GM19238 (cell line): ENCODE data around the gene TMEM218.

ENCODE experiments used
- DNase-seq: peaks from one replicate; pipeline ENCODE4 v3.0.0; 2011; ENCODE audit warnings: low spot score; ENCODE audit not compliant: insufficient read length

Gene TMEM218

DNA sequence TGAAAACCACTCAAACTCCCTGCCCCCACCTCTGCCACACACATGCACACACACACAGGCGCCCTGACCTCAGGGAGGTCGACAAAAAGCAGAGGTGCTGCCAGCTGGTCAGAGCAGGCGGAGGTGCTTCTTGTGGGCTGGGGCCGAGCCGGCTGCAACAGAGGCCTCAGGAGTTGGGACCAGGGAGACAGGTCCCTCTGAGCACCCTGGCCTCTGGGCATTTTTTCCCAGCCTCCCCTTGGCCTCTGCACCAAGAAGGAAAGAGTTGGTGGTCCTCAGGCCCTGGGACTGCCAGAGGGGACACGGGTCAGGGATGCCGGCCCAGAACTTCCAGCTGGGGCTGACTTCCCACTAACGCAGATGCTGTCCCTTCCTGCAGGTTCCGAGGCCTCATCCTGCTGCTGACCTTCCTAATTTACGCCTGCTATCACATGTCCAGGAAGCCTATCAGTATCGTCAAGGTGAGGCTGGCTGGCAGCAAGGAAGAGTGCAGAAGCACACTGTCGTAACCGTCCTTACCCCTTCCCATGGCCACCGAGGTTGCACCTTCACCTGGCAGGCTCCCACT is 35.0 kb downstream of the TMEM218 start:
- DNase-seq = no peak

DNA sequence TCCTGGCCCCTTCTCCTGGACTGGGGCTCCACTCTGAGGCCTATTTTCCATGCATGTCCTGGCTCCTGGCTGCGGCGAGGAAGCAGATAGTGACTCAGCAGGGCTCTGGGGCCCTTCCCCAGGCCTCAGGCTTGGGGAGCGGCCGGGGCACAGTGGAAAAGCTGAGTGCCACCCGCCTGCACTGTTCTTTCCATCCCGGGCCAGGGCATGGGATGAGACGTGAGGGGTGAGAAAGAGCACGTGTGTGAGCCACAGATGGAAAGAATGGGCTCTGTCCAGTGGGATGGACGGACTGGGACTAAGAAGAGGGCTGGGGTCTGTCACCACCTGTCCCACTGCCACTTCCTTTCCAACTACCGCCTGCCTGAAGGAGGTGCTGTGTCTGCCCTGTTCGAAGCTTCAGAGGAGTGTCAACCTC is 35.5 kb downstream of the TMEM218 start:
- no peak for DNase-seq

DNA sequence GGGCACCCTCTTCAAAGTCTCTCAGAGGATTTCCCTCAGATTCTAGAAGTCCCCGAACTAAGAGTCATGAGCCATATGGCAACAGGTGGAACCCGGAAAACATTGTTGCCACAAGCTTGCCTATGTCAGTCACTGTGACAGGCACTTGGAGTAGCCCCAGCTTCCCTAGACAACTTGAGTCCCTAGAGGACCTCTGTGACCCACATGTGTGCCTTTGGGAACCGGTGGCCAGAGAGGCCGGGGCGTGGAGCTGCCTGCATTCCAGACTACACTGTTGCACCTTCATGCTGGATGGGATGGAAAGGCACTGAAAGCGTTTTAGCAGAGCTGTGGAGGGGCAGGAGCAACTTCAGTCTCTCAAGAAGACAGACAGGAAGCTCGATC is 36.2 kb downstream of the TMEM218 start:
- no peak for DNase-seq

DNA sequence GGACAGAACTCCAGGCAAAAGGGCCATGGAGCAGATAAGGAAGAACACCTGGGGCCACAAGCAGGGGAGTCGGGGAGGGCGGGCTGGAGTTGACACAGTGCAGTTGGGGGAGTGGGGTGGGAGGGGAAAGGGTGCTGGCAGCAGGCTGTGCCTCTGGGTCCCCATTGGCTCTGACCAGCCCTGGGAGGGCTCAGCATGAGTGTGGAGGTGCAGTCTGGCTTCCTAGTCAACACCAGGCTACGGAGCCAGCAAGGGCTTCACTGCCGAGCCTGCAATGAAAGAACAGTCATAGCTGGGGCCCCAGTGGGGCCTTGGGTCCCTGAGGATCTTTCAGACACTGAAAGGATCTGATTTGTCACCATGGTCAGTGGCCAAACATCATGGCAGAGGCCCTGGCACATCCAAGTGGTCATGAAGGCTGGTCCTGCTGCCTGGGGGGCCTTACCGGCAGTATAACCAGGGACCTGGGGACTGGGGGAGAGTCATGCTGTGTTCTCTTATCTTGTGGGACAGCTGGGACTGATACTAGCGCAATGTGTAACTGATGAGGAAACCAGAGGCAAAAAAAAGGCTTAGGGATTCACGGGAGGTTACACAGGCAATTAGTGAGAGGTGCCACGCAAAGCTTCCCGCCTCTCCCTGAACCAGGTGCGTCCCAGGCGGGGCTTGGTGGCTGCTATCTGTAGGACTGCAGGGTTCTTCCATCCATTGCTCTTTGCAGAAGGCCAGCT is 36.8 kb downstream of the TMEM218 start:
- no peak for DNase-seq

DNA sequence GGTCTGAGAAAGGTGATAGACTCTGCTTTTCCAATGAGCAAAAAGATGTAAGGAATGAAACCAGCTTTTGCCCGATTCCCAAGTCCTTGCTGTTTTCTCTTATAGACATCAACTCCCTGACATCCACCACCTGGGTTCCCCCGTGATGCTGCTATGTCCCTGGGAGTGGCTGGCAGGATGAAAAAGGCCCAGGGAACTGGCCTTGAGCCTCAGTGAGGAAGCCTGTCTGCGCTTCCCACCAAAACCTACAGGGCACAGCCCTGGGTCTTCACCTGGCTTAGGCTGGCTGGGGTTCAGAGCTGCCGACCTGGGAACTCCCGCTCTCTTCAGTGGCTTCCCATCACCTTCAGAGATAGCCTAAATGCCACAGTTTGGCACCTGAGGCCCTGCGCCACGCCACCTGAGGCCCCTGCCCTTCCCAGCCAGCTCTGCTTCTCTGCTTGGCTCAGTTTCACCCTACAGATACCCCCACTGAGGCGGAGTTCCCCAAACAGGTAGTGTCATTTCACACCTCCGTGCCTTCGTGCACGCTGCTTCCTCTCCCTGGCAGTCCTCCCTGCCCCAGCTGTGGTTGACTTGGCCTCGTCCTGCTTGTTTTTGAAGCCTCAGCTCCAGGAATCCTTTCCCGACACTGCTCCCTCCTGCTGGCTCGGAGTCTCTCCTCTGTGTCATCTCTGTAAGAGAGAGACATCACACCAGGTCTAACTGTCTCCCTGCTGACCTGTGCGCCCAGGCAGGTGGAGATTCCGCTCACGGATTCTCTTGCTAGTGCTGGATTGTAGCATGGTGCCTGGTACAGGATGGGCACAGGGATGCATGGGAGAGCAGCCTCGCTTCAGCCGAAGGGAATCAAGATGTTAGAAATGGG is 37.6 kb downstream of the TMEM218 start:
- no peak for DNase-seq

DNA sequence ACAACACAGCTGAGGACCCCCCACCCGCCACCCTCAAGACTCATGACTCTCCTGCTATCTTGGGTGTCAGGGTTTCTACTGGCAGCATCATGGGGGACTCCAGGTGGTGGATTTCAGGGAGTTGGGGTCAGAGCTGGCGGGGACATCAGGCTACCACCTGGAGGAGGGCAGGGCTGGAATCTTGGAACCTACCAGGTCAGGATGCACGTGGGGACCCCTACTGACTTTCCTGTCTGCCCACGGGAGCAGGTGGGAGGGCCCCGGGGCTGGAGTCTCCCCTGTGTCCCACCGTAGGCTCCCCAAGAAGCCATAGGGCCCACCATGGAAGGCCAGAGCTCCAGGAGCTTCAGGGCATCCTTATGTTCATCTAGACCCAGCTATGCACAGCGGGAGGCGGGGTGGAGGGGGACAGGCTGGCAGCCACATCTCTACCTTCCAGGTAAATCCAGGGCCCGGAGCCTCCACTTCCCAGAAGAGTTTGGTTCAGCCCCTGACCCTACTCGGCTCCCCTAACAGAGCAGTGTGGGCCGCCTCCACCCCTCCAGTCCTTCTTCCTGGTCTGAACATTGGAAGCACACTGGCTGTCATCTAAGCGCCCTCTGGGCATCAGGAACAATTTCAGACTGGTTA is 38.4 kb downstream of the TMEM218 start:
- DNase-seq = no peak

DNA sequence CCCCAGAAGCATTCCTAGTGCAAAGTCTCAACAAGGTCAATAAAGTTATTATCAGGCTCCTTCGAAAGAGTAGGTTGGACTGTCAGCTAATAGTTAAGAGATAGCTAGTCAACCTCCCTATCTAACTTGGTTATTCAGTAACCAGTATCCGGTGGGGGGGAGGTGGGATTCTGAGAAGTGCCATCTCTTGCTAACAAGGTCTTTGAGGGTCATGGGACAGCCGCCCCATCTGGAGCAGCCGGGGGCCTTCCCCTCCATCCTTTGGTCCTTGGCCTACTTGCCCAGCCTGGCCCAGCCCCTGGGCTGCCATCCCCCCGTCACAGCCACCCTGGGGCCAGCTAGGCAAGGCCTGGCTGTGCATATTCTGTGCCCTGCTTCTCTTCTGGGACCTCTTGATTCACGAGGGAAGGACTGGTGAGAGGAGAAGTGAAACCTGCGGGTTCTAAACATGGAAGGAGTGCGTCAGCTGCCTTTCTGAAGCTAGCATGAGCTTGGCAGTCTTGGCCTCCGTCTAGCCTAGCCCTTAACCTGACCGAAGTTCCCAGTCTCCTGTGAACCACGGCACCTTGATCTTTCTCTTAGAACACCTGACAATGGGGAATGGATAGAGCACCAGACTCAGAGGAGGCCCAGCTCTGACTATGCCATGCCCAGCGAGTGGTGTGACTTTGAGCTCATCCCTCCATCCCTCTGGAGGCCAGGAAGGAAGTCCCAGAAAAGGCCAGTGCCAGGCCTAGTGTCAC is 39.0 kb downstream of the TMEM218 start:
- peak; percentile 80 for DNase-seq

DNA sequence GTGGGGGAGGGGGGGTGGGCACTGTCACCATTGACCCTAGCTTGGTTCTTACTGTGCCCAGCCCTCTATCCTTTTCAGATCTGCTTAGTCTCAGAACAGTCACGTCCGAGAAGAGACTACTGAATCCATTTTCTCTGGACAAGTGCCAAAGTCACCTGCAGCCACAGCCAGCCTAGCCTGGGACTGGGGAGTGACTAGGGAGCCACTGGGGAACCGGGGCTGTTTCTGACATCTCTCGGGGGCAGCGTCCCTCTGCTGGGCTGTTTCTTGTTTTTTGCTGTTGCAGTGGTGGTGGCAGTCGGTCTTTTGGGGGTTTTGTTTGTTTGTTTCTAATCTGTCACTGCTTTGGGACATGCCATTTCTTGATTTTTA is 39.6 kb downstream of the TMEM218 start:
- DNase-seq = no peak

DNA sequence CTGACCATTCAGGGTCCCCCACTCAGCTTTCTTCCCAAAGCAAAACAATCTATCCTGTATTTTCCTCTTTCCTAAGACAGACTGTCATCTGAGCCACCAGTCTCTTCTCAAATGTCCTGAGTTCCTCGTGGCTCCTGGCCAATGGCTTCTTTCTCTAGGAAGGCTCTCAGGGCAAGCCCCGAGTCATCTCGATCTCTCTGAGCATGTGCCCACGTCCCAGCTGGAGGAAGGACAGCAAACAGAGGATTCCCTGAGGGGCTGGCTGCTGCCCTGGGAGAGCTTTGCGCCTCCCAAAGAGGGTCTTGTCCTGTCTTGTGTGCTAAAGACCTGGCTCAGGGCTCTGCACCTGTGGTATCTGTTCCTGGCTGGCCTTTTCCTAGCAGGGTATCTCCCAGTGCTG is 40.0 kb downstream of the TMEM218 start:
- no peak for DNase-seq

DNA sequence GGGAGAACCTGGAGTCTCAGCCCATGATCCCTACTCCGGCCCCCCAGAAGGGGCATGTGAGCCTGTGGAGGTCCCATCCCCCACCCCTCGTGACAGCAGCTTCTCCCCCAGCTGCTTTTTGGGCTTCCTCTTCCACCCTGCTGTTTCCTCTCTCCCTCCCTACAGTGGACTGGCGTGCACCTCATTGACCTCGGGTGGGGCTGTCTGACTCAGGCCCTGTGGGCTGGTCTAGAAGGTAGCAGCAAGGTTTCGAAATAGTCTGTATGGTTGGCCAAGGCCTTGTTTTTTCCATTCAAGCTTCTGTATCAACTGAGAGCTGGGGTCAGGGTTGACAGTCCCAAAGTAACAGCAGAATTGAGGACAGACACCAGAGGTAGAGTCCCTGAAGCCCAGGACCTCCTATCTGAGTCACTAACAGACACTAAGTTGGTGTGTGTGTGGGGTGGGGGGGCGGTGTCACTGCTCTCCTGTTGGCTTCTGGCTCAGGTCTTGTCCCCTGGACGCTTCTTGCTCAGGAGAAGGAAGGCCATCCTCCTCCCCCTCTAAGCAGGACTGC is 40.6 kb downstream of the TMEM218 start:
- peak; percentile 67 for DNase-seq

DNA sequence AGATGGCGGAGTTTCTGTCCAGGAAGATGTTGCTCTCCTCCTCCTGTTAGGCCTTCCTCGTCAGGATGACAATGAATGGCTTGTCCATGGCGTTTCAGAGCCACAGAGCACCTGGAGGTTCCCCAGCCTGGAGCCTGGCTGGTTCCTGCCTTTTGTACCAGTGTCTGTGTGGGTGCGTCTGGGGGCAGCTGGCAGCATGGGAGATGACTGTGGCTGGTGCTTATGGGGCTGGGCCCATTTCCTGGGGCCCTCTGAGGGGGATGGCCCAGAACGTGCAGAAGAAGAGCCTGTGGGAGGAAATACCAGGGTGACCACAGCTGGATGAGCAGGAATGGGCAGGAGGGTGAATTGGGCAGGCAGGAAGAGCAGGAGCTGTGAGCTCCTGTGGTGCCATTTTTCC is 41.6 kb downstream of the TMEM218 start:
- no peak for DNase-seq

DNA sequence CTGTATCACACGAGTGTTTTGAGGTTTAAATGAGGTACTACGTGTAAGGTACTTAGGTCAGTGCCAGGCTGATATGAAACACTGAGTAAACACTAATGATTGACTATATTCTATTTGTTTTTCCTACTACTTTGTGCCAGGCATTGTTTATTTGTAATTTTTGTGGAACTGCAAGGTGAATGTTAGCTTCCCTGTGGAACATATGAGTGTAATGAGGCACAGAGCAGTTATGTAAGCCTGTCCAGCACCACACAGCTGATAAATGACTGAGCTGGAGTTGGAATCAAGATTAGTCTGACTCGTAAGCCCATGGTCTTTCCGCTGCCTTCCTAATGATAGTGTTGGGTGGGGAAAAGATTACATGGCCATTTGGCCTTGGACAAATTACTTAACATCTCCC is 42.4 kb downstream of the TMEM218 start:
- no peak for DNase-seq

DNA sequence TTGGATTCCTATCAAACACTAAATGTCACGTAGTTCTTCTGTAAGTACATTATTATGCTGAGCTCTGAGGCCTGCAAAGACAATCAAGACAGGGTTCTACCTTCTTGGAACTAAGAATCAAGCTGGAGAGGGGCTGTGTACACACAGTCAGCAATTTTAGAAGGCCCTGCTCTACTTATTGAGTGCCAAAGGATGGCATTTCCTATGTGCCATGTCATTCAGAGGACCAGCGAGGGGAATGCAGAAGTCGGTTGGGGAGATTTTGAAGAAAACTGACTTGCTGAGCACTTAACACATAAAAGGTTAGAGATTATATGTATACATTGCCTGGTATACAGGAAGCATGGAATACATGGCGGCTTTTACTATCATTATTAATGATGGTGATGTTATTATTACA is 43.1 kb downstream of the TMEM218 start:
- no peak for DNase-seq

DNA sequence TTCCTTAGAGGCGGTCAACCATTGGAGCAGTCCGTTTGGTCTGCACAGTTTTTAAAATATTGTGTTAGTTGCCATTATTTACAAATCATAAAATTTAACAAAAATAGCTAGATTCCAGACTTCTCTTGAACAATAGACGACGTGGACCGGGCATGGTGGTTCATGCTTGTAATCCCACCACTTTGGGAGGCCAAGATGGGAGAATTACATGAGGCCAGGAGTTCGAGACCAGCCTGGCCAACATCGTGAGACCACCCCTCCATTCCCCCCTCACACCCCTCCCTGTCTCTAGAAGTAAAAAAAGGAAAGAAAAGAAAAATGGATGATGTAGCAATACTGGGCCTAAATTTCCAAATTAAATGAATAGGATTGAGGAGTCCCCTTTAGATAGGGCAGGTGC is 47.4 kb downstream of the TMEM218 start:
- DNase-seq = no peak

DNA sequence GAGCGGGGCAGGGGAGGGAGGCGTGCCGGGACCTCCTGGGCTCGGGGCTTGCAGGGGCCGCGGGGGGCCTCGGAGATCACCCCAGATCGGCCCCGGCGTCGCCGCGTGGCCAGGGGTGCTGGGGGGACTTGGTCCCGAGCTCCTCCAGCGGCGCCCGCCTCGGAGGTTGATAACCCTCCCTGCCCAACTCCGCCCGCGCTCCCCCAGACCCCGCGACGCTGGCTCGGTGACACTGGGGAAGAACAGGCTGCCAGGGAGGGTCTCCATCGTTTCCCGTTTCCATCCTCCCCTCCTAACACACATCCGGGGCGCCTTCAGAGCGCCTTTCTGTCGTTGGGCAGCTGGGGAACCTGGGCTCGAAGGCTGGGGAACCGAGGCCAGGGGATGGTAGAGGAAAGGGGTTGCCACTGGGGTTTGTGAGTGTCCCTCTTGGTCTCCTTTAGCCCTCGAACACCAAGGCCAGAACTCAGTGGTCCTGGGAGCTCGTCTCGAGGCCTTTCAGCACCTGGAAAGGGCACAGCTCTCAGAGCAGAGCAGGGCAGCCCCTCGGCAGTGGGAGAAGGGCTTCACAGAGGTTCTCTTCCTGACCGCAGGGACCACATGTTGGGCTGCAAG is 47.9 kb downstream of the TMEM218 start:
- DNase-seq = peak; percentile 35

DNA sequence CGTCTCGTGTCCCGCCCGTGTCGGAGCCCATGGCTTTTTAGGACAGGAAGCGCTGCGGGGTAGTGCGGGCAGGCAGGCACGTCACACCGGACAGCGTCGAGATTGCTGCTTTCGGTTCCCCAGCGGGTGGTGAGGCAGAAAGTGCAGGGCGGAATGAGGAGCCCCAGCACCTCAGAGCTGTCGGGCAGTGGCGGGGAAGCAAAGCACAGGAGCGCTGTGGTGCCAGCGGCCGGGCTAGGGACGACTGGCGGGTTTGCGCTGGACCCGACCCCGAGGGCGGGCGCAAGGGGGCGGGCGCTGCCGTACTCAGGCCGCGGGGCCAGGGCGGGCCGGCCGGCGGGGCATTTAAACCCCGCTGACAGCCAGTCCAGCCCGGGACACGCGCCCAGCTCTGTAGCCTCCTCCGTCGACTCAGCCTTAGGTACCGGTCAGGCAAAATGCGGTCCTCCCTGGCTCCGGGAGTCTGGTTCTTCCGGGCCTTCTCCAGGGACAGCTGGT is 48.4 kb downstream of the TMEM218 start, which contains the start of gene SLC37A2:
TSS of gene SLC37A2 (plus strand) at position 375 of the 498 bp plus-strand sequence. CDS start at position 438, 63 bp downstream.
- DNase-seq = peak; percentile 81

DNA sequence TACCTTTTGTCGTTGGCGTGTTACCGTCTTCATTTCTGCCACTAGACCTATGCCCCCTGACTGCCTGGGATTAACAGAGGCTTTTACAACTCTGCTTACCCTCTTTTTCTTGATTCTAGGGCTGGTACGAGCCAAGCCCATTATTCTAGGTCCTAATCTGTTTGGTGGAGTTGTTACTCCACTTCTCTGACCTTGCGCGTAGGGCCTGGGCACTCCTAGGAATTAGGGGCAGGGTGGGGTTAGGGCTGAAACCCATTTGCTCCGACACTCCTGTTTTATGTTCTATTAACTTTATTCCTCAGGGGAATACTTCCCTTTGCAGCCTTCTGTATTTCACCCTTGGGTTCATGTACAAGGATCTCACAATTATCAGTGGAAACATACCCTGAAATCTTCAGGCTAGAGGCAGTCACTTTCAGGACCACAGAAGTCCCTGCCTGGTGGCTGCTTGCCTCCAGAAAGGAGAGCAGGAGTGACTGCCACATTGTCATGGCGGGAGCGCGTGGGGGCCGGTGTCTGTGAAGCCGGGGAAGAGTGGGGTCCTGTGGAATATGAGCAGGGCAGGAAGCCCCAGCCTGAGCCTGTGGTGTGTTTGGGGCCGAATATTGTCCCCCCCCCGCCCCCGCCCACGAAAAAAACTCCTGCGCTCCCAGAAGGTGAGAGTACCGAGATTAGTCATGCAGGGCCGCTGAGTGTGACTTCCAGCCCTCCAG is 49.1 kb downstream of the TMEM218 start:
- DNase-seq = no peak

DNA sequence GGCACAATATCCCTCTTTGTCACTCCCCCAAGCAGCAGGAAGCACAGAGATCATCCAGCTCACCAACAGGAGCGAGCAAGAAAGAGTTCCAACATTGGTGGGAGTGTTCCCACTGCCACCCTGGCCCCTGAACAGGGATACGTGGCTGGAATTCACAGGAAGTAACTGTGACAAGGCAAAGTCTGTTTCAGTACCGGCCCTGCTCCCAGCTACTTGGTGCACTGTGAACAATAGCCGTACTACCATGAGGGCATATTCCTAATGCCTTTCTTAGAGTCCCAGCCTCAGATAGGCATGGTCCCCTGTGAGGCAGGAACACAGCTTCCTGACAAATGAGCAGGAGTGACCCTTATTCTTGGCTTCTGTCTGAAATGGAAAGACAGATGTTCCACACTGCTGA is 50.1 kb downstream of the TMEM218 start:
- no peak for DNase-seq

DNA sequence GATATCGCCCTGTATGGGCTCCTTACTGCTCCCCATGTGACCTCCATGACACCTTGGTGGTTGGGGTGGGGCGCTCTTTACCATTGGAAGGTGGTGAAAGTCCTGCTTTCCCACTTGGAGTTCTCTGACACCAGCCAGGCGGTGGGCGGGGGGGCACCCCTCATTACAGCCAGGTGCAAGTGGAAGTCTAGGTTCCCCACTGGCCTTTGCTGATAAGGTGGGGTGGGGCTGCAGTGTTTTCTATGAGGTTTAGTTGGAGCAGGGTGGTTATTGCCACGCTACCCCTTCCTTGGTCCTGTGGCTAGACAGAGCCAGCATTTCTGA is 53.8 kb downstream of the TMEM218 start:
- no peak for DNase-seq
